Activated CD4-positive, alpha-beta T cell treated with anti-CD3 and anti-CD28 coated beads, Interleukin-2, Interleukin-6, amounts not matched to agents 100 ng/mL and 50 ng/mL, durations not matched to agents 16 hours and 8 hours (primary cell): Measurements from ENCODE around the gene RET.
"Not testable (repeated sequence)": the region's sequence is repeated elsewhere in the genome, so short reads cannot be mapped to it uniquely, and the experiment has no call there.

Experiments used
- DNase-seq: peaks from one replicate; pipeline ENCODE4 v3.0.0-alpha.2; 2020

The RET gene

GRCh38 chr10:43138021-43138756, 61.3 kb downstream of the RET start, which contains the start of gene CSGALNACT2:
Gene CSGALNACT2 (plus strand): TSS chr10:43138445. CDS start chr10:43155150, 16,705 bp downstream.
- peak; percentile 93 for DNase-seq

- peak; percentile 75 for DNase-seq
Observed at GRCh38 chr10:43138757-43139241, 61.9 kb downstream of the RET start.

- no peak for DNase-seq
Observed at GRCh38 chr10:43141421-43141820, 64.6 kb downstream of the RET start.

GRCh38 chr10:43145311-43145710, 68.4 kb downstream of the RET start:
- no peak for DNase-seq

- not testable (repeated sequence) for DNase-seq
Observed at GRCh38 chr10:43145936-43146335, 69.1 kb downstream of the RET start.

GRCh38 chr10:43151371-43151770, 74.5 kb downstream of the RET start:
- DNase-seq: no peak

GRCh38 chr10:43153901-43154300, 77.0 kb downstream of the RET start:
- no peak for DNase-seq

GRCh38 chr10:43155221-43155620, 78.4 kb downstream of the RET start:
- DNase-seq: no peak

GRCh38 chr10:43155741-43156140, 78.9 kb downstream of the RET start:
- DNase-seq: no peak

GRCh38 chr10:43156590-43157341, 79.9 kb downstream of the RET start:
- no peak for DNase-seq

- no peak for DNase-seq
Observed at GRCh38 chr10:43158636-43159035, 81.8 kb downstream of the RET start.

GRCh38 chr10:43160046-43160920, 83.4 kb downstream of the RET start:
- peak; percentile 59 for DNase-seq

GRCh38 chr10:43160921-43161255, 84.0 kb downstream of the RET start:
- DNase-seq: peak; percentile 71

GRCh38 chr10:43162604-43163003, 85.7 kb downstream of the RET start:
- no peak for DNase-seq

- DNase-seq: peak; percentile 26
Observed at GRCh38 chr10:43166207-43166879, 89.5 kb downstream of the RET start.

GRCh38 chr10:43166880-43167497, 90.1 kb downstream of the RET start:
- no peak for DNase-seq

GRCh38 chr10:43167498-43167889, 90.6 kb downstream of the RET start:
- no peak for DNase-seq

GRCh38 chr10:43170491-43170890, 93.6 kb downstream of the RET start:
- no peak for DNase-seq

- DNase-seq: peak; percentile 50
Observed at GRCh38 chr10:43172645-43173044, 95.8 kb downstream of the RET start.

GRCh38 chr10:43173120-43173519, 96.3 kb downstream of the RET start:
- no peak for DNase-seq

GRCh38 chr10:43174969-43175368, 98.1 kb downstream of the RET start:
- no peak for DNase-seq

GRCh38 chr10:43176271-43176670, 99.4 kb downstream of the RET start:
- no peak for DNase-seq
